Nephron progenitor cell (in vitro differentiated cells): ENCODE results near the gene NDST1.
A peak's percentile ranks its signal among the peaks of the same experiment; 100 is the strongest.

Source experiments
- DNase-seq: peaks from one replicate; pipeline ENCODE4 v3.0.0; 2021
- H3K27ac Mint-ChIP-seq: 2 replicates; pipeline ENCODE4 v1.8.0; 2021; ENCODE audit warnings: mild to moderate bottlenecking, moderate library complexity, mixed read lengths
- H3K27me3 Mint-ChIP-seq: 2 replicates; pipeline ENCODE4 v1.8.0; 2021; ENCODE audit warnings: mild to moderate bottlenecking, low read depth, mixed read lengths; ENCODE audit not compliant: poor library complexity
- H3K36me3 Mint-ChIP-seq: 2 replicates; pipeline ENCODE4 v1.8.0; 2021; ENCODE audit warnings: low read depth, mixed read lengths
- H3K4me1 Mint-ChIP-seq: 2 replicates; pipeline ENCODE4 v1.8.0; 2021; ENCODE audit warnings: mixed read lengths
- H3K4me3 Mint-ChIP-seq: 2 replicates; pipeline ENCODE4 v1.8.0; 2021; ENCODE audit warnings: mild to moderate bottlenecking, moderate library complexity, mixed read lengths
- H3K9me3 Mint-ChIP-seq: 2 replicates; pipeline ENCODE4 v1.8.0; 2021; ENCODE audit warnings: mild to moderate bottlenecking, moderate library complexity, mixed read lengths
- TF ChIP-seq, protein P1 (sequence below): fragments of 200-600 bp; sonication (generic); IDR thresholded peaks from 2 replicates; pipeline ENCODE4 v1.5.0; 2021; ENCODE audit warnings: antibody characterized with exemption

Gene NDST1

DNA sequence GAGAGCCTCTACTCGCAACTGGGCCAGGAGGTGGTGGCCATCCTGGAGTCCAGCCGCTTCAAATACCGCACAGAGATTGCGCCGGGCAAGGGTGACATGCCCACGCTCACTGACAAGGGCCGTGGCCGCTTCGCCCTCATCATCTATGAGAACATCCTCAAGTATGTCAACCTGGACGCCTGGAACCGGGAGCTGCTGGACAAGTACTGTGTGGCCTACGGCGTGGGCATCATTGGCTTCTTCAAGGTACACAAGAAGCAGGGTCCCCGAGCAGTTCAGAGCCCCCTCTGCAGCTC is 13.5 kb downstream of the NDST1 start:
- DNase-seq = no peak
- TF ChIP-seq, protein P1, sequence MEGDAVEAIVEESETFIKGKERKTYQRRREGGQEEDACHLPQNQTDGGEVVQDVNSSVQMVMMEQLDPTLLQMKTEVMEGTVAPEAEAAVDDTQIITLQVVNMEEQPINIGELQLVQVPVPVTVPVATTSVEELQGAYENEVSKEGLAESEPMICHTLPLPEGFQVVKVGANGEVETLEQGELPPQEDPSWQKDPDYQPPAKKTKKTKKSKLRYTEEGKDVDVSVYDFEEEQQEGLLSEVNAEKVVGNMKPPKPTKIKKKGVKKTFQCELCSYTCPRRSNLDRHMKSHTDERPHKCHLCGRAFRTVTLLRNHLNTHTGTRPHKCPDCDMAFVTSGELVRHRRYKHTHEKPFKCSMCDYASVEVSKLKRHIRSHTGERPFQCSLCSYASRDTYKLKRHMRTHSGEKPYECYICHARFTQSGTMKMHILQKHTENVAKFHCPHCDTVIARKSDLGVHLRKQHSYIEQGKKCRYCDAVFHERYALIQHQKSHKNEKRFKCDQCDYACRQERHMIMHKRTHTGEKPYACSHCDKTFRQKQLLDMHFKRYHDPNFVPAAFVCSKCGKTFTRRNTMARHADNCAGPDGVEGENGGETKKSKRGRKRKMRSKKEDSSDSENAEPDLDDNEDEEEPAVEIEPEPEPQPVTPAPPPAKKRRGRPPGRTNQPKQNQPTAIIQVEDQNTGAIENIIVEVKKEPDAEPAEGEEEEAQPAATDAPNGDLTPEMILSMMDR = no peak
- H3K4me1 Mint-ChIP-seq = peaks cover 61% of the 10 kb centered on the region
- H3K9me3 Mint-ChIP-seq = no peaks in the 10 kb centered on the region
- H3K36me3 Mint-ChIP-seq = peaks cover 23% of the 10 kb centered on the region
- no peaks in the 10 kb centered on the region for H3K27me3 Mint-ChIP-seq
- H3K4me3 Mint-ChIP-seq = no peak overlapping the region
- no peak overlapping the region for H3K27ac Mint-ChIP-seq

DNA sequence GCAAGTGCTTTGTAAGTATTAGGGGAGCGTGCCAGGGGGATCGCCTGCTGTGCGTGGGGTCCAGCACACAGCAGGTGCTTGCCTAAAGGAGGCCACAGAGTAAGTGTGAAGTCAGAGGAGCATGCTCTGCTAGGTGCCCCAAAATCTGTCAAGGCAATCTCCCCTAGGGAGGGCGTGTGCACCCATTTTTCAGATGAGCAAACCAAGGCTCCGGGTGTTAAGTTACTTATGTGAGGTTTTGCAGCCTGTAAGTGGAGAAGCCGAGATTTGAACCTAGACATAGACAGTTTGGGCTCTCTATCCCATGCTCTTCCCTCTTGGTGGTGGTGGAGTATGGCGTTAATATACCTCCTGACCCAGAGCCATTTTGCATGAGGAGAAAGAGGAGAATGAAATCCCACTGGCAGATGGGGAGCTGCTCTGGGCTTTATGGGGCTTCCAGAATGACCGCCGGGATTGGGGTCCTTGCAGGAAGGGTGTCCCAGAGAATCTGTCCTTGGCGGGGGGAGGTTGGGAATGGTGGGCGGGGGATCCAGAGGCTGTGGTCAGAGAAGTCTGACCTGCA is 14.1 kb downstream of the NDST1 start:
- Mint-ChIP-seq H3K4me1 (peaks cover 61% of the 10 kb centered on the region), H3K4me3 (no peak overlapping the region), H3K36me3 (peaks cover 26% of the 10 kb centered on the region), H3K27me3 (no peaks in the 10 kb centered on the region), H3K9me3 (no peaks in the 10 kb centered on the region), H3K27ac (peak overlapping the region; percentile 61)
- TF ChIP-seq, protein P1 = no peak
- no peak for DNase-seq

DNA sequence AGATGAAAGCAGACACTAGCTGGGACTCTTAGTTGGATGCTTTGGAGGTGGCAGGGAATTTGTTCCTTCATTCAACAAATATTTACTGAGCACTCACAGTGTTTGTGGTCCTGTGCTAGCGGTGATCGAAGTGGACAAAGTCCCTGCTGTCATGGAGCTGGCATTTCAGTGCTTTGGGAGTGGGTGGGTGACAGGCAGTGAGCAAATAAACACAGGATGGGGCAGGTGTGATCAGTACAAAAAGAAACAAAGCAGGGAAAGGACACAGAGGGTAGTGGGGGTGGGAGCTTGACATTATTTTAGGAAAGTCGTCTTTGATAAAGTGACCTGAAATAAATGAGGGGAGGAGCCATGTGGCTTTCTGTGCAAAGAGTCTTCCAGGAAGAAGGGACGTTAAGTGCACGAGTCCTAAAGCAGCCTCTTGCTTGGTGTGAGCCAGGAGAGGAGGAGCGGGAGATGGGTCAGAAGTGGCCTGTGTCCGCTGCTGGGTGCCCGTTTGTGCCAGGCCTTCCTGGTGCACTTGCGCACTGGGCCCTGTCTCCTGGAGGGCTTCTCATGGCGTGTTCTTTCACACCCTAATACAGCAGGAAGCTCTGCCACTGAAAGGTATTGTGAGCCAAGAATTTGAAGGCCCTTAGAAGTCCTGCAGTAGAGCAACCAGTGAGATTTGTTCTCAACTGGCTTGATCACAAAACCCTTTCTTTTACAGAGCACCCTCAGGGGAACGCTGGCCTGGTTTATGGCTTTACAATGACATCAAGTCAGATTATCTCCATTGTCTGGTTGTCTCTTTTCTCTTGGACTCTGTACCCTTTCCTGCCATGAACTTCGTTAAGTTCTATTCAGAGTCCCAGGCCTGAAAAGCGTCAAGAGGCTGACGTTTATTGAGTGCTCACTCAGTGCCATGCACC is 14.8 kb downstream of the NDST1 start:
- Mint-ChIP-seq H3K4me3 (no peak overlapping the region), H3K36me3 (peaks cover 32% of the 10 kb centered on the region), H3K9me3 (no peaks in the 10 kb centered on the region), H3K27ac (peak overlapping the region; percentile 89), H3K27me3 (no peaks in the 10 kb centered on the region), H3K4me1 (peaks cover 54% of the 10 kb centered on the region)
- no peak for DNase-seq
- TF ChIP-seq, protein P1 = no peak

DNA sequence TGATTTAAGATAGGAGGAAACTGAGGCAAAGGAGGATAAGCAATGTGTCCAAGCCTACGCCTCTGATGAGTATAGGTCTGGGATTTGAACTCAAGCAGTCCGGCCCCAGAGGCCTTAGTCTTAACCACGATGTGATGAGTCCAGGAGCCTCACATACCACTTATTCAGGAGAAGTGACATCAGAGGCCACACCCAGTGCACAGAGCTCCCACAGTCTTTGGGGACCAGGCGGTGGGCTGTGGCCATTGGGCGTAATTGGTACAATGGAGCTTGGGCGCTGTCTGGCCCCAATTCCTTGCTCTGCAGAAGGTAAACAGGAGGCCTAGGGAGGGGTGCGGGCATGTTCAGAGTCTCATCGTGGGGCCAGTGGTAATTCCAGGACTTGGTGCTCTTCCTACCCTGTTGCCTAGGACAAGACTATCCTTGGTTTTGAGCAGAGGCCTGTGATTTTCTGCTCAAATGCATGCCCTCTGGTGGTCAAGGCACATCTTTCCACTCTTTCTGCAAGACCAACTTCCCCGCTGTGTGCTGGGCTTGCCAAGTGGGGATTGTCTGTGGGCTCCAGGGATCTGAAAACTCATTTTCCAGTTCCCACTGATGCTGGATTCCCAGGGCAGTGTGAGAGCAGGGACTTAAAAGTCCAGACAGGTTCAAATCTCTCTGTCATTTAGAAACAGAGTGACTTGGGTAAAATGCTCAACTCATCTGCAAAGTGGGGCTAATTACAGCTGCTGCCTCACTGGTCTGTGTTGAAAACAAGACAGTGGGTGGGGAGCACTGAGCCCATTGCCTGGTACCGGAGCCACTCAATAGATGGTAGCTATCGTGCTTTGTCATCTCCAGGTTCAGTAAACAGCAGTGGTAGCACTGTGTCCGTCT is 15.8 kb downstream of the NDST1 start:
- H3K36me3 Mint-ChIP-seq = peaks cover 33% of the 10 kb centered on the region

DNA sequence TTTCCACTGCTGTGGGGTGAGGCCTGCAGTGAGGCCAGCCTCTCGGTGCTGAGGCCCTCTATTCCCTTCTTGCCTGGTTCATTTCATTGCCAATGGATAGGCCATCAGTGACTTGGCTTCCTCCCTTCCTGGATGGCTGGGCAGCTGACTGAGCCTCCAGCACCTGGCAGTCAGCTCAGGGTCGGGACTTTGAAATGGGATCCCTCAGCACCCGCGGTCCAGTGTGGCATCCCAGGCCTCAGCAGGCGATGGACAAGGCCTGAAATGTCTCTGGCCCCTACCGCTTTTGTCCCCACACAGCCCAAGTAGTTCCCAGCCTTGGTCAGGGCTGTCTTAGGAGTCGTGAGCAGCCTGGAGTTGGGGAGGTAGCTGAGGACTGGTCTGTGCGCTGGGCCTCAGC is 17.2 kb downstream of the NDST1 start:
- no peaks in the 10 kb centered on the region for H3K9me3 Mint-ChIP-seq
- no peak overlapping the region for H3K4me3 Mint-ChIP-seq
- no peak overlapping the region for H3K27ac Mint-ChIP-seq
- peaks cover 44% of the 10 kb centered on the region for H3K4me1 Mint-ChIP-seq
- no peaks in the 10 kb centered on the region for H3K27me3 Mint-ChIP-seq
- H3K36me3 Mint-ChIP-seq = peaks cover 32% of the 10 kb centered on the region
- TF ChIP-seq, protein P1 = no peak
- DNase-seq = no peak

More for the DNA sequence above, 15.8 kb downstream of the NDST1 start:
- TF ChIP-seq, protein P1 = peak; percentile 51
- Mint-ChIP-seq H3K27ac (peak overlapping the region; percentile 89), H3K4me3 (no peak overlapping the region), H3K9me3 (no peaks in the 10 kb centered on the region), H3K4me1 (peaks cover 47% of the 10 kb centered on the region), H3K27me3 (no peaks in the 10 kb centered on the region)
- peak; percentile 33 for DNase-seq
